ENCODE data around the gene NRARP. TPM values are rescaled to one million over a fixed set of nuclear protein-coding genes. Genes with fewer than 3 reads are reported as not detected.
"Not testable (repeated sequence)": the region's sequence is repeated elsewhere in the genome, so short reads cannot be mapped to it uniquely, and the experiment has no call there.

NRARP gene
- total and polyA plus RNA-seq, 5 donors: 4.2 to 14.5 (median 6.8) TPM

DNA sequence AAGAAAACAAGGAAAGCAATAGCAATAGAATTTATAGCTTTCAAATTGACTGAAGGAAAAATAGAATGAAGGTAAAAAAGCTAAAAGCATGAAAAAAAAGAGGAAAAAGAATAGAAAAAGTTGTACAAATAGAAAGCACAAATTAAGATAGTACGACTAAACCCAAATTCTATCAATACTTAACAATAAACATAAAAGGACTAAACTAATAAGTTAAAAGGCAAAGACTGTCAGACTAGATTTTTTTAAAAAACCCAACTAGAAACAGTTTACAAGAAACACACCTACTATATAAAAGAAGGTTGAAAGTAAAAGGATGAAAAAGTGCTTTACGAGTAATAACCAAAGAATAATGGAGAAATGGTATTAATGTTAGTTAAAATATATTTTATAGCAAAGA lies 34.7 kb upstream of the NRARP start:
- DNase-seq (no peak), ATAC-seq (no peak)
- no peak overlapping the region for H3K4me3 ChIP-seq (ENCODE audit: low read length)
- no peaks in the 10 kb centered on the region for H3K4me1 ChIP-seq (ENCODE audit: control insufficient read depth, insufficient read depth, low read length)
- no peak overlapping the region for H3K27ac ChIP-seq (ENCODE audit: low read length)
- H3K9me3 ChIP-seq (ENCODE audit: control insufficient read depth, low read length): no peaks in the 10 kb centered on the region
- WGBS: 93% methylated on average over 2 of the region's 2 CpGs
- H3K27me3 ChIP-seq (ENCODE audit: control insufficient read depth, insufficient read depth): no peaks in the 10 kb centered on the region
- intact Hi-C loops (cut with DNase I): no loop called here

GRCh38 chr9:137333016-137333671 lies 31.1 kb upstream of the NRARP start:
- intact Hi-C loops (cut with DNase I): no loop called here
- Histone ChIP-seq H3K27ac (ENCODE audit: low read length) (no peak overlapping the region), H3K4me1 (ENCODE audit: control insufficient read depth, insufficient read depth, low read length) (no peaks in the 10 kb centered on the region), H3K27me3 (ENCODE audit: control insufficient read depth, insufficient read depth) (no peaks in the 10 kb centered on the region), H3K4me3 (ENCODE audit: low read length) (no peak overlapping the region), H3K9me3 (ENCODE audit: control insufficient read depth, low read length) (no peaks in the 10 kb centered on the region)
- no peak for DNase-seq
- peak in 1 of 2 donors; percentile 31 for ATAC-seq
- WGBS: 72% methylated on average over 21 of the region's 21 CpGs

- intact Hi-C loops (cut with DNase I): no loop called here
- DNase-seq (no peak), ATAC-seq (no peak)
- Histone ChIP-seq H3K4me1 (ENCODE audit: control insufficient read depth, insufficient read depth, low read length) (no peaks in the 10 kb centered on the region), H3K27ac (ENCODE audit: low read length) (no peak overlapping the region), H3K27me3 (ENCODE audit: control insufficient read depth, insufficient read depth) (no peaks in the 10 kb centered on the region), H3K4me3 (ENCODE audit: low read length) (no peak overlapping the region), H3K9me3 (ENCODE audit: control insufficient read depth, low read length) (no peaks in the 10 kb centered on the region)
- 94% methylated on average over 9 of the region's 9 CpGs for WGBS
Measured at GRCh38 chr9:137331929-137332328, 29.9 kb upstream of the NRARP start.

- WGBS: 81% methylated on average over 6 of the region's 6 CpGs
- Histone ChIP-seq H3K27ac (ENCODE audit: low read length) (no peak overlapping the region), H3K4me1 (ENCODE audit: control insufficient read depth, insufficient read depth, low read length) (no peaks in the 10 kb centered on the region), H3K9me3 (ENCODE audit: control insufficient read depth, low read length) (no peaks in the 10 kb centered on the region), H3K27me3 (ENCODE audit: control insufficient read depth, insufficient read depth) (no peaks in the 10 kb centered on the region), H3K4me3 (ENCODE audit: low read length) (no peak overlapping the region)
- intact Hi-C loops (cut with DNase I): no loop called here
- DNase-seq: no peak
- ATAC-seq: no peak
Measured at GRCh38 chr9:137330689-137331088, 28.6 kb upstream of the NRARP start.

DNA sequence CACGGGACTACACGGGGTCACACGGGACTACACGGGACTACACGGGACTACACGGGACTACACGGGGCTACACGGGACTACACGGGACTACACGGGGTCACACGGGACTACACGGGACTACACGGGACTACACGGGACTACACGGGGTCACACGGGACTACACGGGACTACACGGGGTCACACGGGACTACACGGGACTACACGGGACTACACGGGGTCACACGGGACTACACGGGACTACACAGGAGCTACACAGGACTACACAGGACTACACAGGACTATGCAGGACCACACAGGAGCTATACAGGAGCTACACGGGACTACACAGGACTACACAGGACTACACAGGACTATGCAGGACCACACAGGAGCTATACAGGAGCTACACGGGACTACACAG lies 27.5 kb upstream of the NRARP start:
- not testable (repeated sequence) for H3K4me1 ChIP-seq (ENCODE audit: control insufficient read depth, insufficient read depth, low read length); ATAC-seq; H3K9me3 ChIP-seq (ENCODE audit: control insufficient read depth, low read length); H3K4me3 ChIP-seq (ENCODE audit: low read length); H3K27ac ChIP-seq (ENCODE audit: low read length); DNase-seq; H3K27me3 ChIP-seq (ENCODE audit: control insufficient read depth, insufficient read depth)
- 68% methylated on average over 24 of the region's 26 CpGs for WGBS
- intact Hi-C loops (cut with DNase I): loop anchor here in 1 of 4 donors (10.0 kb wide), 1 partner anchor 45 kb away; no protein-coding TSS in a partner anchor

DNA sequence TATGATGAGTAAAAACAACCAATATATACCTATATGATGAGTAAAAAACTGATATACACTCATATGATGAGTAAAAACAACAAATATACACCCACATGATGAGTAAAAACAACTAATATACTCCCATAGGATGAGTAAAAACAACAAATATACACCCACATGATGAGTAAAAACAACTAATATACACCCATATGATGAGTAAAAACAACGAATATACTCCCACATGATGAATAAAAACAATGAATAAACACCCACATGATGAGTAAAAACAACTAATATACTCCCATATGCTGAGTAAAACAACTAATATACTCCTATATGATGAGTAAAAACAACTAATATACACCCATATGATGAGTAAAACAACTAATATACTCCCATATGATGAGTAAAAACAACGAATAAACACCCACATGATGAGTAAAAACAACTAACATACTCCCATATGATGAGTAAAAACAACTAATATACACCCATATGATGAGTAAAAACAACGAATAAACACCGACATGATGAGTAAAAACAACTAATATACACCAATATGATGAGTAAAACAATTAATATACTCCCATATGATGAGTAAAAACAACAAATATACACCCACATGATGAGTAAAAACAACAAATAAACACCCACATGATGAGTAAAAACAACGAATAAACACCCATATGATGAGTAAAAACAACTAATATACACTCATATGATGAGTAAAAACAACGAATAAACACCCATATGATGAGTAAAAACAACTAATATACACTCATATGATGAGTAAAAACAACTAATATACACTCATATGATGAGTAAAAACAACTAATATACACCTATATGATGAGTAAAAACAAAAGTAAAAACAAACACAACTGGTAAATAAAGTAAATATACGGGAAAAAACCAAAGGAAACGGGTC lies 25.8 kb upstream of the NRARP start:
- intact Hi-C loops (cut with DNase I): loop anchor here in 1 of 4 donors (10.0 kb wide), 1 partner anchor 47 kb away; no protein-coding TSS in a partner anchor
- H3K27ac ChIP-seq (ENCODE audit: low read length); H3K4me1 ChIP-seq (ENCODE audit: control insufficient read depth, insufficient read depth, low read length); H3K27me3 ChIP-seq (ENCODE audit: control insufficient read depth, insufficient read depth); H3K4me3 ChIP-seq (ENCODE audit: low read length); H3K9me3 ChIP-seq (ENCODE audit: control insufficient read depth, low read length); DNase-seq; ATAC-seq: not testable (repeated sequence)
- WGBS: 83% methylated on average over 8 of the region's 8 CpGs

- no peaks in the 10 kb centered on the region for H3K4me1 ChIP-seq (ENCODE audit: control insufficient read depth, insufficient read depth, low read length)
- H3K27me3 ChIP-seq (ENCODE audit: control insufficient read depth, insufficient read depth): no peaks in the 10 kb centered on the region
- WGBS: 83% methylated on average over 19 of the region's 19 CpGs
- H3K9me3 ChIP-seq (ENCODE audit: control insufficient read depth, low read length): no peaks in the 10 kb centered on the region
- ATAC-seq: no peak
- H3K27ac ChIP-seq (ENCODE audit: low read length): no peak overlapping the region
- H3K4me3 ChIP-seq (ENCODE audit: low read length): no peak overlapping the region
- intact Hi-C loops (cut with DNase I): loop anchor here in 1 of 4 donors (10.0 kb wide), 1 partner anchor 48 kb away; no protein-coding TSS in a partner anchor
- no peak for DNase-seq
Measured at GRCh38 chr9:137326445-137327065, 24.5 kb upstream of the NRARP start.

- intact Hi-C loops (cut with DNase I): loop anchor here in 1 of 4 donors (10.0 kb wide), 1 partner anchor 49 kb away; no protein-coding TSS in a partner anchor
- ATAC-seq (no peak), DNase-seq (no peak)
- Histone ChIP-seq H3K27me3 (ENCODE audit: control insufficient read depth, insufficient read depth) (no peaks in the 10 kb centered on the region), H3K4me1 (ENCODE audit: control insufficient read depth, insufficient read depth, low read length) (no peaks in the 10 kb centered on the region), H3K9me3 (ENCODE audit: control insufficient read depth, low read length) (no peaks in the 10 kb centered on the region), H3K27ac (ENCODE audit: low read length) (no peak overlapping the region), H3K4me3 (ENCODE audit: low read length) (no peak overlapping the region)
- 97% methylated on average over 12 of the region's 12 CpGs for WGBS
Measured at GRCh38 chr9:137325799-137326198, 23.7 kb upstream of the NRARP start.

GRCh38 chr9:137325124-137325523 lies 23.1 kb upstream of the NRARP start:
- intact Hi-C loops (cut with DNase I): loop anchor here in 1 of 4 donors (10.0 kb wide), 1 partner anchor 50 kb away; no protein-coding TSS in a partner anchor
- WGBS: 97% methylated on average over 10 of the region's 10 CpGs
- no peaks in the 10 kb centered on the region for H3K27me3 ChIP-seq (ENCODE audit: control insufficient read depth, insufficient read depth)

DNA sequence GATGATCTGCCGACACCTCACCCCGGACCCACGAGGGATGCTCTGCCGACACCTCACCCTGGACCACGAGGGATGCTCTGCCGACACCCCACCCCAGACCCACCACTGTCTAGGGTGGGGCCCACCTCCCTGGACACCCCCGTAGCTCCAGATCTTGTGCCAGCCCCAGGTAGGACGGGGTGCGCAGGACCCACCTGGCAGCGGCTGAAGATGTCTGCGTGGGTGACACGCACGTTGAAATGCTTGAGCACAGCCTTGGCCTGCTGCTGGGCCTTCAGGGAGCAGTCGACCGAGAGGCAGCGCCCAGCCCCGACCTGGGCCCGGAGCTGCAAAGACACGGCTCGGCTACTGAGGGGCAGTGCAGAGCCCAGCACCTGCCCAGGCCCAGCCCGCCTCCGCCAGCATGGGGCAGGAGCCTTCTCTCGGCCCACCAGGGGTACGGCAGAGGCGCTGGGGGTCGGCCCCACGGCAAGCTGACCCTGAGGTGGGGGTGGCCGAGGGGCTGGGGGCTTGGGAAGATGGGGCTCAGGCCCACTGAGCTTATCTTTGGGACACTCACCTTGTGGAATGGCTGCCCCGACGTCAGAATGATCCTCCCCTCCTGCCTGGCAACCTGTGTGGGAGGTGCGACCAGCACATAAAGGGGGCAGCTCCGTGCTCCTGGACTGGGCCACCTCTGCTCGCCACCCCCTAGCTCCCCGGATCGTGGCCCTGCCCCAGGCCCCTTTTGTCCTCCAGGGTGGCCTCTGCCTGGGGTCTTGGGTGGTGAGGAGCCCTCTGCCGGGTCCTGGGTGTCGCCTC lies 21.7 kb upstream of the NRARP start:
- no peaks in the 10 kb centered on the region for H3K9me3 ChIP-seq (ENCODE audit: control insufficient read depth, low read length)
- no peaks in the 10 kb centered on the region for H3K4me1 ChIP-seq (ENCODE audit: control insufficient read depth, insufficient read depth, low read length)
- no peak for ATAC-seq
- intact Hi-C loops (cut with DNase I): loop anchor here in 1 of 4 donors (10.0 kb wide), 1 partner anchor 51 kb away; no protein-coding TSS in a partner anchor
- H3K27ac ChIP-seq (ENCODE audit: low read length): no peak overlapping the region
- H3K4me3 ChIP-seq (ENCODE audit: low read length): no peak overlapping the region
- no peaks in the 10 kb centered on the region for H3K27me3 ChIP-seq (ENCODE audit: control insufficient read depth, insufficient read depth)
- peak in 2 of 3 donors; percentile 40 to 58 for DNase-seq
- WGBS: 95% methylated on average over 37 of the region's 37 CpGs

More at GRCh38 chr9:137325124-137325523, 23.1 kb upstream of the NRARP start:
- no peak overlapping the region for H3K4me3 ChIP-seq (ENCODE audit: low read length)
- H3K27ac ChIP-seq (ENCODE audit: low read length): no peak overlapping the region
- H3K9me3 ChIP-seq (ENCODE audit: control insufficient read depth, low read length): no peaks in the 10 kb centered on the region
- no peak for ATAC-seq
- no peaks in the 10 kb centered on the region for H3K4me1 ChIP-seq (ENCODE audit: control insufficient read depth, insufficient read depth, low read length)
- no peak for DNase-seq

Data from right cardiac atrium (tissue), 5 donors.